GM13976 (cell line): ENCODE results near the gene SLC39A11.
"Not testable (repeated sequence)": the region's sequence is repeated elsewhere in the genome, so short reads cannot be mapped to it uniquely, and the experiment has no call there.

Experiments used
- DNase-seq: peaks from one replicate; pipeline ENCODE4 v3.0.0; 2012; ENCODE audit warnings: low spot score
- CTCF ChIP-seq: IDR thresholded peaks from 2 replicates; pipeline ENCODE4 v1.5.1; 2012; ENCODE audit warnings: borderline replicate concordance, mild to moderate bottlenecking; ENCODE audit not compliant: insufficient read depth; ENCODE audit errors: extremely low read depth, missing control alignments, control extremely low read depth
- in situ Hi-C: fragments of 300-500 bp; cut with MboI; formaldehyde crosslinking; loops from one replicate; pipeline ENCODE4 v1.12.0; 2022; ENCODE audit warnings: low sequenced_read_pairs, mixed read lengths, inconsistent platforms; ENCODE audit not compliant: unreplicated experiment

SLC39A11 gene

GRCh38 chr17:73068322-73069153 is 23.9 kb downstream of the SLC39A11 start:
- DNase-seq = no peak
- TF ChIP-seq CTCF = no peak
- in situ Hi-C loops = no loop called here

DNA sequence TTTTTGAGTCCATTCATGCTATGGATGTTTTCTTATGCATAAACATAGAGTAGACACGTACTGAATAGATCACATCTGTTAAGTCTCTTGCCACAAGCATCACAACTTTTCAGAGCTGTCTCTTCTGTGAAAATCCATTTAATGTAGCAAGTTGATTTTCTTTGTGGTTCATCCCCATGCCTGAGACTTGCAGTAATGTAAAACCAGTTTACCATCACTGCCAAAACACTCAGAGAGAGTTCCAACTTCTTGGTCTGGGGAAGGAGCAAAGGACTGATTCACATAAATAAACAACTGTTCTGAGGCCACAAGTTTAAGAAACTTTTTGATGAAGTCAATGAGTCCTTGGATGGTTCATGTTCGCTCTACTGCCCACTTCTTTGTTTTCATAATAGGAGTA is 24.8 kb downstream of the SLC39A11 start:
- in situ Hi-C loops, DNase-seq: not testable (repeated sequence)

GRCh38 chr17:73067075-73067474 is 25.4 kb downstream of the SLC39A11 start:
- no peak for DNase-seq
- in situ Hi-C loops = no loop called here
- TF ChIP-seq CTCF = no peak

DNA sequence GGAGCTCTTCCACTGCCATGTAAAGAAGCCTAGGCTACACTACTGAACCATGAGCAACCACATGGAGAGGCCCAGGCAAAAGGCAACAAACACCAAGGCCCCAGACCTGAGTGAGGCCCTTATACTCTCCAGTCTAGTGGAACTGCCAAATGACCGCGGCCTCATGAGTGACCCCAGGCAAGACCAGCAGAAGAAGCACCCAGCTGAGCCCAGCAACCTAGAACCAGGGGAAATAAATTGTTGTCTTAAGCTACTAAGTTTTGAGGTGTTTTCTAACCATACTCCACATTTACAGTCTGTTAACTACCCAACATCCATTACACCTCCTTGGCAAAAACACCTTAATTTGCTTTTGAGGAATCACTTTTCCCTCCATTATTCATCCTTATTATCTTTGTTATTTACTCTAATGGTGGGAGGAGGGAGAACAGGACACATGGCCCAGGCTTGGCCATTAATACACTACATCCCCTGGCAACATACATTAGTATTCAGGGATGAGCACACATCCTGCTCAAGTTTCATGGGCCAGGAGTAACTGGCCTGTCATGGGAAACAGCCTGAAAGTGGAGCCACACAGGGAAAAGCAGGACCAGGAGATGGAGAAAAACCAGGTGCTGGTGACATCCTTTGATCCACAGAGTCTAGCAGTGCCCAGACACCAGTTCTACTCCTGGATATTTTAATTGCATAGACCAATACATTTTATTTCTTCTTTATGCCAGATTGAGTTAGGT is 26.2 kb downstream of the SLC39A11 start:
- in situ Hi-C loops = no loop called here
- no peak for DNase-seq
- TF ChIP-seq CTCF = no peak

GRCh38 chr17:73065376-73065775 is 27.1 kb downstream of the SLC39A11 start:
- in situ Hi-C loops = no loop called here
- TF ChIP-seq CTCF = no peak

GRCh38 chr17:73064084-73064938 is 28.2 kb downstream of the SLC39A11 start:
- in situ Hi-C loops = no loop called here
- no peak for TF ChIP-seq CTCF
- no peak for DNase-seq

More at GRCh38 chr17:73065376-73065775, 27.1 kb downstream of the SLC39A11 start:
- DNase-seq = no peak
